Parathyroid adenoma (tissue), 2 donors: Measurements from ENCODE around the gene PLD3.

Experiments
- H2AFZ ChIP-seq: fragments of 300-600 bp; sonication (generic); one replicate; pipeline ENCODE4 v1.7.0; 2017; ENCODE audit warnings: antibody characterized with exemption, mild to moderate bottlenecking
- H3K27ac ChIP-seq: fragments of 300-600 bp; sonication (generic); one replicate; pipeline ENCODE4 v1.7.0; 2017
- H3K27me3 ChIP-seq: fragments of 300-600 bp; sonication (generic); one replicate; pipeline ENCODE4 v1.7.0; 2017; ENCODE audit warnings: low read length; ENCODE audit not compliant: control insufficient read depth, insufficient read depth
- H3K36me3 ChIP-seq: fragments of 300-600 bp; sonication (generic); one replicate; pipeline ENCODE4 v1.7.0; 2017; ENCODE audit warnings: low read length; ENCODE audit not compliant: control insufficient read depth, insufficient read depth
- H3K4me1 ChIP-seq: fragments of 300-600 bp; sonication (generic); one replicate; pipeline ENCODE4 v1.7.0; 2017; ENCODE audit warnings: control low read depth
- H3K4me2 ChIP-seq: fragments of 300-600 bp; sonication (generic); one replicate; pipeline ENCODE4 v1.7.0; 2017; ENCODE audit warnings: low read length
- H3K4me3 ChIP-seq: fragments of 300-600 bp; sonication (generic); one replicate; pipeline ENCODE4 v1.7.0; 2017; ENCODE audit warnings: low read depth, low read length
- H3K79me2 ChIP-seq: fragments of 300-600 bp; sonication (generic); one replicate; pipeline ENCODE4 v1.7.0; 2017; ENCODE audit warnings: control low read depth
- H3K9ac ChIP-seq: fragments of 300-600 bp; sonication (generic); one replicate; pipeline ENCODE4 v1.7.0; 2017; ENCODE audit warnings: mild to moderate bottlenecking
- H3K9me3 ChIP-seq: fragments of 300-600 bp; sonication (generic); one replicate; pipeline ENCODE4 v1.7.0; 2017; ENCODE audit warnings: low read length; ENCODE audit not compliant: control insufficient read depth
- CTCF ChIP-seq: fragments of 300-600 bp; sonication (generic); IDR thresholded peaks from one replicate; pipeline ENCODE4 v1.7.0; 2017; ENCODE audit warnings: antibody characterized with exemption, mild to moderate bottlenecking
- donor health status: primary hyperparathyroidism.

Gene PLD3

GRCh38 chr19:40418040-40418439 lies 69.5 kb downstream of the PLD3 start:
- Histone ChIP-seq H3K36me3 (no peaks in the 10 kb centered on the region), H3K4me1 (peaks cover 38% of the 10 kb centered on the region), H3K9ac (no peak overlapping the region), H3K4me3 (no peak overlapping the region), H3K4me2 (no peak overlapping the region), H2AFZ (no peak overlapping the region), H3K79me2 (peaks cover 4% of the 10 kb centered on the region), H3K27ac (peak overlapping the region; percentile 88), H3K27me3 (no peaks in the 10 kb centered on the region), H3K9me3 (no peaks in the 10 kb centered on the region)
- TF ChIP-seq CTCF, result no peak

GRCh38 chr19:40419066-40419612 lies 70.6 kb downstream of the PLD3 start:
- Histone ChIP-seq H3K36me3 (no peaks in the 10 kb centered on the region), H3K4me1 (peaks cover 38% of the 10 kb centered on the region), H3K4me2 (no peak overlapping the region), H3K9ac (no peak overlapping the region), H2AFZ (no peak overlapping the region), H3K27me3 (no peaks in the 10 kb centered on the region), H3K27ac (peak overlapping the region; percentile 0), H3K9me3 (no peaks in the 10 kb centered on the region), H3K79me2 (peaks cover 6% of the 10 kb centered on the region), H3K4me3 (no peak overlapping the region)
- TF ChIP-seq CTCF, result no peak

GRCh38 chr19:40419780-40420179 lies 71.3 kb downstream of the PLD3 start:
- H3K9ac ChIP-seq, result no peak overlapping the region
- no peak overlapping the region for H2AFZ ChIP-seq
- no peak overlapping the region for H3K4me2 ChIP-seq
- TF ChIP-seq CTCF, result no peak
- H3K27me3 ChIP-seq, result no peaks in the 10 kb centered on the region
- no peaks in the 10 kb centered on the region for H3K9me3 ChIP-seq
- H3K27ac ChIP-seq, result peak overlapping the region; percentile 0
- H3K4me3 ChIP-seq, result no peak overlapping the region
- H3K4me1 ChIP-seq, result peaks cover 34% of the 10 kb centered on the region
- H3K36me3 ChIP-seq, result no peaks in the 10 kb centered on the region
- peaks cover 7% of the 10 kb centered on the region for H3K79me2 ChIP-seq

- Histone ChIP-seq H3K79me2 (peaks cover 8% of the 10 kb centered on the region), H3K27ac (peak overlapping the region; percentile 100), H3K36me3 (no peaks in the 10 kb centered on the region), H3K9me3 (no peaks in the 10 kb centered on the region), H3K27me3 (no peaks in the 10 kb centered on the region), H2AFZ (peak overlapping the region; percentile 98), H3K9ac (no peak overlapping the region), H3K4me3 (peak overlapping the region; percentile 82), H3K4me2 (peak overlapping the region; percentile 99), H3K4me1 (peaks cover 28% of the 10 kb centered on the region)
- no peak for TF ChIP-seq CTCF
Measured at GRCh38 chr19:40420451-40420765, 71.9 kb downstream of the PLD3 start.
